Liver (tissue), 9 donors: ENCODE measurements around the gene LAMA2. TPM values are rescaled to one million over a fixed set of nuclear protein-coding genes. Genes with fewer than 3 reads are reported as not detected.

ENCODE experiments used
- DNase-seq: peaks from one replicate; pipeline ENCODE4 v3.0.0-alpha.2; 2017; ENCODE audit warnings: low spot score
- H3K27ac ChIP-seq, 2 donors: one replicate each; pipeline ENCODE4 v1.7.0; 2013; ENCODE audit warnings: inconsistent platforms in 2 of 2, low read length in 2 of 2, control low read depth in 1 of 2, low read depth in 1 of 2, mild to moderate bottlenecking in 1 of 2
- H3K27me3 ChIP-seq, 4 donors: one replicate each; pipeline versions ENCODE4 v1.6.1 to v1.7.0; 2013; ENCODE audit warnings: low read length in 3 of 4, inconsistent platforms in 1 of 4, mild to moderate bottlenecking in 1 of 4, moderate library complexity in 1 of 4; ENCODE audit not compliant: control insufficient read depth in 4 of 4, insufficient read depth in 4 of 4
- H3K36me3 ChIP-seq, 4 donors: one replicate each; pipeline versions ENCODE4 v1.6.1 to v1.7.0; 2013; ENCODE audit warnings: low read length in 3 of 4, mild to moderate bottlenecking in 3 of 4, low read depth in 1 of 4, moderate library complexity in 1 of 4; ENCODE audit not compliant: control insufficient read depth in 4 of 4, insufficient read depth in 3 of 4
- H3K4me1 ChIP-seq, 4 donors: one replicate each; pipeline versions ENCODE4 v1.6.1 to v1.7.0; 2013; ENCODE audit warnings: low read length in 3 of 4, mild to moderate bottlenecking in 3 of 4, moderate library complexity in 1 of 4; ENCODE audit not compliant: control insufficient read depth in 4 of 4, insufficient read depth in 4 of 4
- H3K4me3 ChIP-seq, 3 donors: one replicate each; pipeline versions ENCODE4 v1.6.1 to v1.7.0; 2013; ENCODE audit warnings: low read length in 3 of 3, control low read depth in 1 of 3, low read depth in 1 of 3, mild to moderate bottlenecking in 1 of 3
- H3K9ac ChIP-seq, 2 donors: one replicate each; pipeline ENCODE4 v1.7.0; 2013; ENCODE audit warnings: low read length in 2 of 2, mild to moderate bottlenecking in 2 of 2, moderate library complexity in 2 of 2, control low read depth in 1 of 2, low read depth in 1 of 2
- H3K9me3 ChIP-seq, 4 donors: one replicate each; pipeline versions ENCODE4 v1.6.1 to v1.7.0; 2013; ENCODE audit warnings: low read length in 3 of 4; ENCODE audit not compliant: control insufficient read depth in 4 of 4
- ATF3 ChIP-seq: IDR thresholded peaks from 2 replicates; pipeline ENCODE4 v1.6.1; 2016; ENCODE audit warnings: antibody characterized with exemption
- FOXA1 ChIP-seq: IDR thresholded peaks from 2 replicates; pipeline ENCODE4 v1.6.1; 2016; ENCODE audit warnings: antibody characterized with exemption
- FOXA2 ChIP-seq: IDR thresholded peaks from 2 replicates; pipeline ENCODE4 v1.6.1; 2016; ENCODE audit warnings: antibody characterized with exemption
- GABPA ChIP-seq, 2 donors: IDR thresholded peaks in 1 of 2; conservative IDR thresholded peaks in 1 of 2; 2 replicates each; pipeline ENCODE4 v1.6.1; 2016; ENCODE audit warnings: antibody characterized with exemption in 2 of 2, mild to moderate bottlenecking in 1 of 2, moderate library complexity in 1 of 2
- HNF4G ChIP-seq: IDR thresholded peaks from 2 replicates; pipeline ENCODE4 v1.6.1; 2016; ENCODE audit warnings: antibody characterized with exemption
- JUND ChIP-seq, 2 donors: IDR thresholded peaks; 2 replicates each; pipeline ENCODE4 v1.6.1; 2016; ENCODE audit warnings: antibody characterized with exemption in 2 of 2
- NR2F2 ChIP-seq: IDR thresholded peaks from 2 replicates; pipeline ENCODE4 v1.6.1; 2016; ENCODE audit warnings: antibody characterized with exemption
- REST ChIP-seq: IDR thresholded peaks from 2 replicates; pipeline ENCODE4 v1.6.1; 2016; ENCODE audit warnings: antibody characterized with exemption, mild to moderate bottlenecking
- RXRA ChIP-seq, 2 donors: IDR thresholded peaks; 2 replicates each; pipeline ENCODE4 v1.6.1; 2017 to 2018; ENCODE audit warnings: antibody characterized with exemption in 2 of 2, mild to moderate bottlenecking in 1 of 2
- SP1 ChIP-seq: IDR thresholded peaks from 2 replicates; pipeline ENCODE4 v1.6.1; 2018; ENCODE audit warnings: antibody characterized with exemption, mild to moderate bottlenecking
- TAF1 ChIP-seq: conservative IDR thresholded peaks from 2 replicates; pipeline ENCODE4 v1.6.1; 2016; ENCODE audit warnings: antibody characterized with exemption, mild to moderate bottlenecking
- YY1 ChIP-seq: IDR thresholded peaks from 2 replicates; pipeline ENCODE4 v1.6.1; 2016; ENCODE audit warnings: antibody characterized with exemption, mild to moderate bottlenecking
- ZBTB33 ChIP-seq: IDR thresholded peaks from 2 replicates; pipeline ENCODE4 v1.6.1; 2016; ENCODE audit warnings: antibody characterized with exemption
- WGBS: extraction: QIAGEN DNeasy Blood & Tissue Kit; methylation state at CpG from one replicate; pipeline ENCODE4 v1.1.7; 2013; 5-methylcytosine and 5-hydroxymethylcytosine counted together
- polyA plus RNA-seq, 2 donors: library from polyadenylated mRNA; stranded (reverse) in 1 of 2; unstranded in 1 of 2; fragments of 200-250 nt in 1 of 2; fragments of >200 nt in 1 of 2; fragmentation: Nextera tagmentation in 1 of 2; extraction: Ambion mirVana in 1 of 2; gene quantifications; one replicate each; pipeline versions ENCODE4 v1.2.1 to v1.2.3, GENCODE V29; 2013 to 2015
- total RNA-seq, 2 donors: library from RNA; depleted of rRNA; stranded (reverse); fragments of >200 nt; gene quantifications; one replicate each; pipeline ENCODE4 v1.2.3, GENCODE V29; 2014
- donor health status: healthy.
- donor health status: healthy.
- donor health status: healthy.
- donor health status: healthy.
- donor health status: healthy.

Gene LAMA2
- total and polyA plus RNA-seq, 4 donors = 1.3 to 17.0 (median 3.0) TPM

- TF ChIP-seq REST (no peak), NR2F2 (no peak), RXRA (IDR thresholded peaks at IDR 0.05) (no peak), SP1 (no peak)
These were observed 8.1 kb upstream of the LAMA2 start (continued) for GRCh38 chr6:128874863-128875262.

GRCh38 chr6:128882560-128882959, 378 bp upstream of the LAMA2 start:
- no peak for DNase-seq
- H3K36me3 ChIP-seq = no peaks in the 10 kb centered on the region
- no peak overlapping the region for H3K27ac ChIP-seq
- H3K9me3 ChIP-seq = no peaks in the 10 kb centered on the region
- no peak overlapping the region for H3K4me3 ChIP-seq
- TF ChIP-seq HNF4G (no peak), REST (no peak), GABPA (IDR thresholded peaks at IDR 0.05 in 1 of 2, conservative IDR thresholded peaks at IDR 0.05 in 1 of 2) (no peak), ZBTB33 (no peak), ATF3 (no peak)
- H3K9ac ChIP-seq = no peak overlapping the region
- peaks cover 0 to 3% (median 0%) of the 10 kb centered on the region in 4 donors for H3K27me3 ChIP-seq
- 29% methylated on average over 2 of the region's 2 CpGs for WGBS
- H3K4me1 ChIP-seq = no peaks in the 10 kb centered on the region

- no peaks in the 10 kb centered on the region for H3K36me3 ChIP-seq
- DNase-seq = no peak
- peaks cover 0 to 3% (median 0%) of the 10 kb centered on the region in 4 donors for H3K27me3 ChIP-seq
- no peaks in the 10 kb centered on the region for H3K9me3 ChIP-seq
- no peak overlapping the region for H3K9ac ChIP-seq
- no peak overlapping the region for H3K4me3 ChIP-seq
- no peak overlapping the region for H3K27ac ChIP-seq
- 65% methylated on average over 2 of the region's 2 CpGs for WGBS
- no peaks in the 10 kb centered on the region for H3K4me1 ChIP-seq
- TF ChIP-seq ATF3 = no peak
- no peak for TF ChIP-seq TAF1
- no peak for TF ChIP-seq YY1
- no peak for TF ChIP-seq FOXA1
- TF ChIP-seq NR2F2 = no peak
- TF ChIP-seq FOXA2 = no peak
- no peak for TF ChIP-seq SP1
- no peak for TF ChIP-seq REST
- TF ChIP-seq JUND (IDR thresholded peaks at IDR 0.05) = no peak
- TF ChIP-seq ZBTB33 = no peak
These were observed 968 bp downstream of the LAMA2 start for GRCh38 chr6:128883906-128884305.
